Activated naive CD4-positive, alpha-beta T cell treated with anti-CD3 and anti-CD28 coated beads, Interleukin-2, amount 50 U/mL, for 16 hours (primary cell): ENCODE measurements around the gene CHST13.
"Not testable (repeated sequence)": the region's sequence is repeated elsewhere in the genome, so short reads cannot be mapped to it uniquely, and the experiment has no call there.

Experiments
- DNase-seq: peaks from one replicate; pipeline ENCODE4 v3.0.0-alpha.2; 2020

The CHST13 gene

GRCh38 chr3:126527455-126528211, 3.7 kb downstream of the CHST13 start:
- DNase-seq: no peak

DNA sequence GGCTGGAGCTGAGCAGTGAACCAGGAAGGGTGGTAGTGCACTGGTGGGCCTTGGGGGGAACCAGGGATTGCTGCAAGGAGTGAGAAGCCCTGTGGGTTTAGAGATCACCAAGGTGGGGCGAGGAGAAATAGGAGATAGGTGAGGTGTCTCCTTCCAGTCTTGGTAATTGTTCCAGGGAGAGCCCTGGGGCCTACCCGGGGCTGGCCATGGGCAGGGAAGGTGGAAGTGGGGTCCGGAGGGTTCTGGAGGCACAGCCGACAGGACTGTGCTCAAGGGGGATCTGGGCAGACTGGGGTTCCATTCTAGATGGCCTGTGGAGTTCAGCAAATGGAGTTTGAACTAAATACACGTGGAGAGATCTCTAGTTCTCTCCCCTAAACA, 4.5 kb downstream of the CHST13 start:
- no peak for DNase-seq

GRCh38 chr3:126528800-126529541, 5.0 kb downstream of the CHST13 start:
- no peak for DNase-seq

DNA sequence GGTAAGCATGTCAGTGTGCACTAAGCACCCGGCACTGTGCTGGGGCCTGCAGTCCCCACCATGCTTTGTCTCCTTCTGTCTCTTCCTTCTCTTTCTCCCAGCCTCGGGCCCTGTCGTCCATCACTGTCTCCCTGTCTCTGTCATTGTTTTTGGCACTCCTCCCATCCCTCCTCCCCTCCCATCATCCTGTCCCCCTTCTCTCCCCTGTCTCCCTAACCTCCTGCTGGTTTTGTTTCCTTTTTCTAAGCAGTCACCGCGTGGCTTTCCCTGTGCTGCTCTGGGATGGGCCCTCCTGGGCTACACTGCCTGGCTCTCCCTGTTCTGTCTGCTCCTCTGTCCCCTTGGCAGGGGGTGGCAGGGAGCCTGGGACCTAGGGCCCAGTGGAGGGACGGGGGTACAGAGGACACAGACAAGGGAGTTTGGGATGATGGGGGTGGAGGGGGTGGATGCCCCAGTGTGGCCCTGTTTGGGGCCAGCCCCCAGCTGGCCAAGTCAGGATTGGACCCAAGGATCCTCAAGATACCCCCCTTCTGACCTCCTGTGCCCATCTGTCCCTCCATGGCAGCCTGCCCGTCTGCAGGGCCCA, 5.7 kb downstream of the CHST13 start:
- no peak for DNase-seq

- DNase-seq: no peak
Observed at GRCh38 chr3:126530171-126531050, 6.5 kb downstream of the CHST13 start.

DNA sequence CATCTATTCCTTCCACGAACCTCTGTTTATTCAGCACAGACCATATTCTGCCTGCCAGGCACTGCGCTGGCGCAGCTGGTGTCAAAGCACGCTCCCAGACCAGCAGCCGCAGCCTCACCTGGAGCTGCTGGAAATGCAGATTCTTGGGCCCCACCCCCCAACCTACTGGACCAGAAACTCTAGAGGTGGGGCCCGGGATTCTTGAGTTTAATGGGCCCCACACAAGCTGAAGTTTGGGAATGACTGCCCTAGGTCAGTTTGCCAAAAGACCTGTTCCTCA, 7.0 kb downstream of the CHST13 start:
- DNase-seq: no peak

DNA sequence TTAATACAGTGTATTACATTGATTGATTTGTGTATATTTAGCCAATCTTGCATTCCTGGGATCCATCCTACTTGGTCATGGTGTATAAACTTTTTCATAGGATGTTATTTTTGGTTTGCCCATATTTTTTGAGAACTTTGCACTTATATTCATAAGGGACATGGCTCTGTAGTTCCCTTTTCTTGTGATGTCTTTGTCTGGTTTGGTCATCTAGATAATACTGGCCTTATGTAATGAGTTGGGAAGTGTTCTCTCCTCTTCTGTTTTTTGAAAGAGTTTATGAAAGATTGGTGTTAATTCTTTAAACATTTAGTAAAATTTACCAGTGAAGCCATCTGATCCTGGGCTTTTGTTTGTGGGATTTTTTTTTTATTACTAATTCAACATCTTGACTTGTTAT, 9.6 kb downstream of the CHST13 start:
- DNase-seq: no peak

DNA sequence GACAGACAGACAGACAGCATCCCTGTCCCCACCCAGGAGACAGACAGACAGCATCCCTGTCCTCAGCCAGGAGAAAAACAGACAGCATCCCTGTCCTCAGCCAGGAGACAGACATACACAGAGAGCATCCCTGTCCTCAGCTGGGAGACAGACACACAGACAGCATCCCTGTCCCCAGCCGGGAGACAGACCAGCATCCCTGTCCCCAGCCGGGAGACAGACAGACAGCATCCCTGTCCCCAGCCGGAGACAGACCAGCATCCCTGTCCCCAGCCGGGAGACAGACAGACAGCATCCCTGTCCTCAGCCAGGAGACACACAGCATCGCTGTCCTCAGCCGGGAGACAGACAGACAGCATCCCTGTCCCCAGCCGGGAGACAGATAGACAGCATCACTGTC, 10.8 kb downstream of the CHST13 start:
- DNase-seq: not testable (repeated sequence)

DNA sequence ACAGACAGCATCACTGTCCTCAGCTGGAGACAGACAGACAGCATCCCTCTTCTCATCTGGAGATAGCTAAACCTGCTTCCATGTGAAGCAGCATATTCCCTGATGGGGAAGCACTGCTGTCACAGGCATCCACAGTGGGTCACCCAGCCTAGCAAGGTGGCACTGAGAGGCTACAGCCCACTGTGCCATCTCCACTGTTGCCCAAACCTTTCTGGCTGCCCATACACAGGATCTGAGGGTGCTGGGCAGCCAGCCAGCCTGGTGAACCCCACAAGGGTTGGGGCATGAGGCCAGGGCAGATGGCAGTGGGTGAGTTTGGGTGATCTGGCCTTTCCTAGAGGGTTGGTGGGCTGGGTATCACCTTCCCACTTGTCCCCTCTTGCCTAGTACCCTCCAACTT, 11.7 kb downstream of the CHST13 start:
- DNase-seq: no peak

- DNase-seq: no peak
Observed at GRCh38 chr3:126536126-126536525, 12.2 kb downstream of the CHST13 start.

DNA sequence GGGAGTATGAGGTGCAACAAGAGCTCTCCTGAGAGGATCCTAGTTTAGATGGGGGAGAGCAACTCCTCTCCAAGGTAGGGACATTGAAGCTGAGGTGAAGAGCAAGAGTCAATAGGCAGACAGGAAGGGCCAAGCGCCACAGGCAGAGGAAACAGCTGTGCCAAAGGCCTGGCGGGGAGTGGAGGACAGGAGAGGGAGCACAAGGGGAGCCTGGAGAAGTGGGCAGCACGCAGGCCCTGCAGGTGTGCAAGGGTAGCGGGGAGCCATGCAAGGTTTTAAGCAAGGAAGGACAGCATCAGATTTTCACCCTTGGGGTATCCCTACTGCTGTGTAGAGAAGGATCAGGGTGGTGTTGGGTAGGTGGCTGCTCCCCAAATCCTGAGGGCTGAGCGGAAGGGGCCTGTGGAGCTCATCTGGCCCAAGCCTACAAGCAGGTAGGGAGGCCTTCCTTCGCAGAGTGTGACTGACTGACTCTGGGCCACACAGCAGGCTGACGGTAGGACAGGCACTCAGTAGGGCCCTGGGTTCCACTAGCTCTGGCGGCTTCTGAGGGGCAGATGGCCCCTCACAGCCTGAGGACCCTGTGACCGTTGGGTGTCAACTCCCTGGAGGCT, 13.3 kb downstream of the CHST13 start:
- DNase-seq: no peak

- no peak for DNase-seq
Observed at GRCh38 chr3:126537730-126538281, 13.9 kb downstream of the CHST13 start.

- DNase-seq: no peak
Observed at GRCh38 chr3:126538316-126538715, 14.4 kb downstream of the CHST13 start.

DNA sequence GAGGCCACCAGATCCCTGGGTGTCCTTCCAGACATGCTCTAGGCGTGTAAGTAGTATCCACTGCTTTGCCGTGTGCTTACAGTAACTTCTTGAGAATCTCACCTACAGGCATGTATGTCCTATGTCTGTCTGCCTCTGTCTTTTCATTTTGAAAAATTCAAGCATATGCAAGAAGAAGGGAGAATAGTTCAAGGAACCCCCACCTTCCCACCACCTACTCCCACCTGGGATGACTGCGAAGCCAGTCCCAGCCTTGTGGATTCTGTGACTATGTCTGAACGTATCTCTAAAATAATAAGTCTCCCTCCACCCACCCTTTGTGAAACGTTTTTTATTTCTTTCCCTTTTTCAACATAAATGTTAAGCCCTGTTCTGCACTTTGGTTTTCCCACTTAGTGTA, 15.0 kb downstream of the CHST13 start:
- DNase-seq: no peak

GRCh38 chr3:126539558-126540250, 15.7 kb downstream of the CHST13 start:
- no peak for DNase-seq

DNA sequence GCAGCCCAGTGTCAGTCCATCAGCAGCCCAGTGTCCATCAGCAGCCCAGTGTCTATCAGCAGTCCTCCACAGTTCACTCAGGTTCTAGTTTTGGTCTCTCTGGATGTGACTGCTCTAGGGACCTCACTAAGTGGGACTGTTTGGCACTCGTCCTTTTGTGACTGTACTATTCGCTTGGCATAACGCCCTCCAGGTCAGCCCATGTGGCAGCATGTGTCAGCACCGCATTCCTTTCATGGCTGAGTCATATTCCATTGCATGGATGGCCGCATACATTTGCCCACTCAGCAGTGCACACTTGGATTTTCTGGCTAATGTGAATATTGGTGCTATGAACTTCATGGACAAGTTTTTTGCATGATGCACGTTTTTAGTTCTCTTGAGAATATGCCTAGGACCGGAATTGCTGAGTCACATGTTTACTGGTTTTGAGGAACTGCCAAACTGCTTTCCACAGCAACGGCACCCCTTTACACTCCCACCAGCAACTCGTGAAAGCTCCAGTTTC, 16.4 kb downstream of the CHST13 start:
- DNase-seq: no peak

- DNase-seq: no peak
Observed at GRCh38 chr3:126540951-126541627, 17.1 kb downstream of the CHST13 start.

DNA sequence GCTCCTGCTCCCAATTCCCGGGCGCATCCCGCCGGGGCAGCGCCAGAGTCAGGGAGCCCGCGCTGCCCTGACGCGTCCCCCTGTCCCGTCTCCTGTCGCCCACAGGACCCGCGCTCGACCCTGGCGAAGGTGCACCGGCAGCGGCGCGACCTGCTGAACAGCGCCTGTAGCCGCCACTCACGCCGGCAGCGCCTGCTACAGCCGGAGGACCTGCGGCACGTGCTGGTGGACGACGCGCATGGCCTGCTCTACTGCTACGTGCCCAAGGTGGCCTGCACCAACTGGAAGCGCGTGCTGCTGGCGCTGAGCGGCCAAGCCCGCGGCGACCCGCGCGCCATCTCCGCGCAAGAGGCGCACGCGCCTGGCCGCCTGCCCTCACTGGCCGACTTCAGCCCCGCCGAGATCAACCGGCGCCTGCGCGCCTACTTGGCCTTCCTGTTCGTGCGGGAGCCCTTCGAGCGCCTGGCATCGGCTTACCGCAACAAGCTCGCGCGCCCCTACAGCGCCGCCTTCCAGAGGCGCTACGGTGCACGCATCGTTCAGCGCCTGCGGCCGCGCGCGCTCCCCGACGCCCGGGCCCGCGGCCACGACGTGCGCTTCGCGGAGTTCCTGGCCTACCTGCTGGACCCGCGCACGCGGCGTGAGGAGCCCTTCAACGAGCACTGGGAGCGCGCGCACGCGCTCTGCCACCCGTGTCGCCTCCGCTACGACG, 17.8 kb downstream of the CHST13 start:
- no peak for DNase-seq

GRCh38 chr3:126542340-126543241, 18.6 kb downstream of the CHST13 start:
- no peak for DNase-seq
